Right atrium auricular region (tissue), 2 donors: Measurements from ENCODE around the gene MLPH. TPM values are rescaled to one million over a fixed set of nuclear protein-coding genes. Genes with fewer than 3 reads are reported as not detected.

Experiments used
- DNase-seq: peaks from one replicate; pipeline ENCODE4 v3.0.0-alpha.2; 2019; ENCODE audit warnings: low spot score
- H3K27ac ChIP-seq, 2 donors: fragments of 200-600 bp; sonication (generic); 1 replicate in 1 of 2; 2 replicates in 1 of 2; pipeline ENCODE4 v1.5.1; 2016 to 2019
- H3K27me3 ChIP-seq, 2 donors: fragments of 200-600 bp; sonication (generic); one replicate each; pipeline versions ENCODE4 v1.5.1 to v1.6.0; 2017 to 2019
- H3K36me3 ChIP-seq: fragments of 200-600 bp; sonication (generic); one replicate; pipeline ENCODE4 v1.5.1; 2016
- H3K4me1 ChIP-seq, 2 donors: fragments of 200-600 bp; sonication (generic); one replicate each; pipeline versions ENCODE4 v1.5.1 to v1.6.0; 2017 to 2019
- H3K4me3 ChIP-seq, 2 donors: fragments of 200-600 bp; sonication (generic); 1 replicate in 1 of 2; 2 replicates in 1 of 2; pipeline ENCODE4 v1.5.1; 2017 to 2019; ENCODE audit warnings: mild to moderate bottlenecking in 1 of 2, moderate library complexity in 1 of 2
- H3K9me3 ChIP-seq, 2 donors: fragments of 200-600 bp; sonication (generic); one replicate each; pipeline ENCODE4 v1.5.1; 2019
- total RNA-seq, 2 donors: library from RNA; depleted of rRNA; stranded (reverse); fragments of >200 nt; gene quantifications; one replicate each; pipeline ENCODE4 v1.1.0, GENCODE V29; 2016
- TF ChIP-seq, protein P1 (sequence below), 2 donors: fragments of 200-600 bp; sonication (generic); IDR thresholded peaks; one replicate each; pipeline ENCODE4 v1.5.1; 2019; ENCODE audit warnings: antibody characterized with exemption in 2 of 2

The MLPH gene
- total RNA-seq, 2 donors from 2014 or later: 27.1 to 108 TPM

DNA sequence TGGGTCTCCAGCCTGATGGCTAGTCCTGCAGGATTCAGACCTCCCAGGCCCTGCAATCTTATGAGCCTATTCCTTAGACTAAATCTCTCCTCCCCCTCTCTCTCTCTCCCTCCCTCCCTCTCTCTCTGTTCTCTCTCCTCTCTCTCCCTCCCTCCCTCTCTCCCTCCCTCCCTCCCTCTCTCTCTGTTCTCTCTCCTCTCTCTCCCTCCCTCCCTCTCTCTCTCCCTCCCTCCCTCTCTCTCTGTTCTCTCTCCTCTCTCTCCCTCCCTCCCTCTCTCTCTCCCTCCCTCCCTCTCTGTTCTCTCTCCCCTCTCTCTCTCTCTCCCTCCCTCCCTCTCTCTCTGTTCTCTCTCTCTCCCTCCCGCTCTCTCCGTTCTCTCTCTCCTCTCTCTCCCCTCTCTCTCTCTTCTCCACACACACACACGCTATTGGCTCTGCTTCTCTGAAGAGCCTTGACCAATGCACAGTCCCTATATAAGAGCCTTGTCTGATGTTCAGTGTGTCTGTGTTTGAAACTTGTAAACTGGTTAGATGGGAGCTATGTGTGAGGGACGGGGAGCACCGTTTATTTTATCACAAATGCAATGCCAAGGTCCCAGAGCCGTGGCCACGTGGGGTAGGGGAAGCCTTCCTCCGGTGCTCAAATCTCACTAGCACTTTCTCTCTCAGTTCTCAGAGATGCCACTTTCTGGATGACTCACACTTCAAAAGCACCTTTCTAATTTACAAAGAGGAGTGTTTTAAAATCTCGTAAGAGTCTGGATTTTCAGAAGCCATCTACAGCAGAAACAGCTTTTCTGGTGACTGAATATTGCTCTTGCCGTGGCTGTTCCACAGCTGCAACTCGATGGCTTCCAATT, 70.0 kb downstream of the MLPH start:
- Histone ChIP-seq H3K4me3 (no peak overlapping the region), H3K27me3 (no peaks in the 10 kb centered on the region), H3K4me1 (peaks cover 0 to 11% of the 10 kb centered on the region in 2 donors), H3K9me3 (peaks cover 0 to 14% of the 10 kb centered on the region in 2 donors), H3K27ac (no peak overlapping the region), H3K36me3 (peaks cover 4% of the 10 kb centered on the region)
- DNase-seq: no peak
- TF ChIP-seq, protein P1, sequence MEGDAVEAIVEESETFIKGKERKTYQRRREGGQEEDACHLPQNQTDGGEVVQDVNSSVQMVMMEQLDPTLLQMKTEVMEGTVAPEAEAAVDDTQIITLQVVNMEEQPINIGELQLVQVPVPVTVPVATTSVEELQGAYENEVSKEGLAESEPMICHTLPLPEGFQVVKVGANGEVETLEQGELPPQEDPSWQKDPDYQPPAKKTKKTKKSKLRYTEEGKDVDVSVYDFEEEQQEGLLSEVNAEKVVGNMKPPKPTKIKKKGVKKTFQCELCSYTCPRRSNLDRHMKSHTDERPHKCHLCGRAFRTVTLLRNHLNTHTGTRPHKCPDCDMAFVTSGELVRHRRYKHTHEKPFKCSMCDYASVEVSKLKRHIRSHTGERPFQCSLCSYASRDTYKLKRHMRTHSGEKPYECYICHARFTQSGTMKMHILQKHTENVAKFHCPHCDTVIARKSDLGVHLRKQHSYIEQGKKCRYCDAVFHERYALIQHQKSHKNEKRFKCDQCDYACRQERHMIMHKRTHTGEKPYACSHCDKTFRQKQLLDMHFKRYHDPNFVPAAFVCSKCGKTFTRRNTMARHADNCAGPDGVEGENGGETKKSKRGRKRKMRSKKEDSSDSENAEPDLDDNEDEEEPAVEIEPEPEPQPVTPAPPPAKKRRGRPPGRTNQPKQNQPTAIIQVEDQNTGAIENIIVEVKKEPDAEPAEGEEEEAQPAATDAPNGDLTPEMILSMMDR (IDR thresholded peaks at IDR 0.05): peak in 1 of 2 donors; percentile 27

DNA sequence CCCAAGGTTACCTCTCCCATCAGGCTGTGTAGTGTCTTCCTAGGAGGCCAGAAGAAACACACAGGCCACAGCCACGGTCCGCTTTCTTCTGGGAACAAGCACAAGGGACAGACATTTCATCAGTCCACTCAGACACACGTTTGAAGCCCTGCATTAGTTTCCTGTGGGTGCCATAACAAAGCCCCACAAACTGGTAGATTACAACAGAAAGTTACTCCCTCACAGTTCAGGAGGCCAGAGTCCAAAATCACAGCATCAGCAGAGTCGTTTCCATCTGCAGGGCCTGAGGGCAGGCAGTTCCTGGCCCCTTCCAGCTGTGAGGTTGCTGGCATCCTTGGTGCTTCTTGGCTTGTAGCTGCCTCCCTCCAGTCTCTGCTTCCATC, 70.6 kb downstream of the MLPH start:
- DNase-seq: no peak
- TF ChIP-seq, protein P1 (IDR thresholded peaks at IDR 0.05): no peak
- H3K4me3 ChIP-seq: no peak overlapping the region
- peaks cover 4% of the 10 kb centered on the region for H3K36me3 ChIP-seq
- no peaks in the 10 kb centered on the region for H3K27me3 ChIP-seq
- peaks cover 0 to 14% of the 10 kb centered on the region in 2 donors for H3K9me3 ChIP-seq
- no peak overlapping the region for H3K27ac ChIP-seq
- H3K4me1 ChIP-seq: peaks cover 0 to 11% of the 10 kb centered on the region in 2 donors

DNA sequence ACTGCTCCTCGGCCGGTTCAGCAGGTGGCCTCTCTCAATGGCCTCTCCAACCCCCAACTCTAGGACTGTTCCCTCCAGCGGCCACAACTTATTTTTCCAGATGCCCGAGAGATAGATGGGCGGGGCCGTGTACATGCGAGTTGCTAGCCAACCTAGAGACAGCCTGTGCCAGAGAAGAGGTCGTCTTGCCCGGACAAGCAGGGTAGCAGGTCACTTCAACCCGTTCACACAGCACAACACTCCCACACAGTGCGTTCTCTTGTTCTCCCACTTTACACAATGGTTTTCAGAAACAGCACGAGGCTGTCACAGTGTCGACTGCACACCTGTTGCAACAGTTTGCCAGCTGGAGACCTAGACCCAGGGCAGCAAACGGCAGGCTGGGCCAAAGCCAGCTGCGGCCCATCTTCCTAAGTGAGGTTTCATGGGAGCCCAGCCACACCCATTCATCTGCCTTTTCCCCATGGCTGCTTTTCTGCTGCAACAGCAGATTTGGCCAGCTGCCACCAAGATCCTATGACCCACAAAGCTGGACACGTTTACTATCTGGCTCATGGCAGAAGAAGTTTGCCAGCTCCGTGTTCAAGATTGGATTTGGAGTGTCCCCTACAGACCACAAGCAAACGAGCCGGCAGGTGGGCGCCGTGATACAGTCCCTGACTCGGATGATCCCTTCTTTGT, 72.0 kb downstream of the MLPH start:
- Histone ChIP-seq H3K9me3 (peaks cover 0 to 14% of the 10 kb centered on the region in 2 donors), H3K27ac (peak overlapping the region in 1 of 2 donors; percentile 13), H3K36me3 (peaks cover 4% of the 10 kb centered on the region), H3K4me1 (peaks cover 0 to 11% of the 10 kb centered on the region in 2 donors), H3K27me3 (no peaks in the 10 kb centered on the region), H3K4me3 (no peak overlapping the region)
- TF ChIP-seq, protein P1 (IDR thresholded peaks at IDR 0.05): no peak
- DNase-seq: peak; percentile 91

DNA sequence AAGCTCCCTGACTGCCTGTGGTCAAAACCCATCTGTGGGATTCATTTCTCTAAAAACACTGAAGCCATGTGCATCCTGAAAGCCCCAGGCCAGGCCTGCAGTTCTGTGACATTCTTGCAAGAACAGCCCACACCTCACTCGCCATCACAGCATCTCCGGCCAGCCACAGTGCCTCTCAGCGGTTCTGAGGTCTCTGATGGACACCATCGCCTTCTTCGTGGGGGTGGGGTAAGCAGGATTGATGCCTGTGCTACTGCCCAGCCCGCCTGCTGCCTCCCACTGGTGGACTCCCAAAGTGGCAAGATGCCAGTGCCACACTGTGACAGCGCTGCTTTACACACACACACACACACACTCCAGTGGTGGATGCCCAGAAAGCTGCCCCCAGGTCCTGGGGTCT, 74.2 kb downstream of the MLPH start:
- no peak overlapping the region for H3K27ac ChIP-seq
- H3K4me3 ChIP-seq: no peak overlapping the region
- peaks cover 0 to 11% of the 10 kb centered on the region in 2 donors for H3K4me1 ChIP-seq
- DNase-seq: no peak
- no peaks in the 10 kb centered on the region for H3K36me3 ChIP-seq
- H3K27me3 ChIP-seq: no peaks in the 10 kb centered on the region
- H3K9me3 ChIP-seq: no peaks in the 10 kb centered on the region
- TF ChIP-seq, protein P1 (IDR thresholded peaks at IDR 0.05): no peak

DNA sequence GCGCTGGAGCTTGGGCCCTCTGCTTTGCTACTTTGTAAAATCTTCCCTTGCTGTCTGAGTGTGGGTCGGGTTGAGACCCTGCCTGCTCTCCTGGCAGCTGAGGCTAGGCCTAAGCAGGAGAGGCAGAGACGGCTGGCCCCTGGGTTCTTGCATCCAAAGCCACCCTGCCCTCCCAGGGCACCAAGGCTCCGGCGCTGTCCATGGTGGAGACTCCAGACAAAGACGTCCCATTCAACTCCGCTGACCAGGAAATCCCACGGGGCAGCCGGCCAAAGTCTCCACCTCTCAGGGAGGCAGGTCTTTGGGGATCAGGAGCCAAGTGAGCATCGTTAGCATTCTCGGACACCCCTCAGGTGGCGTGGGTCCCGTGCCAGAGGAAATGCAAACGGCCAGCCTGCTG, 76.8 kb downstream of the MLPH start:
- no peak overlapping the region for H3K27ac ChIP-seq
- peaks cover 0 to 8% of the 10 kb centered on the region in 2 donors for H3K4me1 ChIP-seq
- no peaks in the 10 kb centered on the region for H3K36me3 ChIP-seq
- H3K4me3 ChIP-seq: no peak overlapping the region
- no peak for DNase-seq
- H3K27me3 ChIP-seq: no peaks in the 10 kb centered on the region
- TF ChIP-seq, protein P1 (IDR thresholded peaks at IDR 0.05): no peak
- no peaks in the 10 kb centered on the region for H3K9me3 ChIP-seq
